HepG2 (cell line): ENCODE data around the gene FBLN5. TPM values are rescaled to one million over a fixed set of nuclear protein-coding genes. Genes with fewer than 3 reads are reported as not detected.

Experiments used
- JUNB ChIP-seq: sonication (generic); formaldehyde crosslinking; IDR thresholded peaks from 2 replicates; pipeline ENCODE4 v1.8.0; 2022; ENCODE audit warnings: missing genetic modification reagents, mild to moderate bottlenecking, borderline replicate concordance
- KDM5A ChIP-seq: fragments of 200-600 bp; sonication (generic); IDR thresholded peaks from 2 replicates; pipeline ENCODE4 v1.7.0; 2018; ENCODE audit warnings: antibody characterized with exemption, mild to moderate bottlenecking, low read length, borderline replicate concordance
- MAFF ChIP-seq: IDR thresholded peaks from 2 replicates; pipeline ENCODE4 v1.6.1; 2011; ENCODE audit warnings: low read depth, low read length, improper control_type of control experiment
- NR1H2 ChIP-seq: sonication (generic); formaldehyde crosslinking; IDR thresholded peaks from 2 replicates; pipeline ENCODE4 v1.8.1; 2022; ENCODE audit warnings: low read depth, missing genetic modification reagents, borderline replicate concordance
- SMAD9 ChIP-seq: sonication (generic); formaldehyde crosslinking; IDR thresholded peaks from 2 replicates; pipeline ENCODE4 v1.5.1; 2020; ENCODE audit warnings: mild to moderate bottlenecking, missing genetic modification reagents
- SRSF9 ChIP-seq: fragments of 200-400 bp; formaldehyde crosslinking; IDR thresholded peaks from 2 replicates; pipeline ENCODE4 v1.6.1; 2018; ENCODE audit warnings: borderline replicate concordance, mild to moderate bottlenecking, low read depth, low read length; ENCODE audit not compliant: insufficient read depth, poor library complexity, severe bottlenecking
- ZNF382 ChIP-seq: sonication (generic); formaldehyde crosslinking; IDR thresholded peaks from 2 replicates; pipeline ENCODE4 v1.5.0; 2020; ENCODE audit warnings: missing genetic modification reagents, mild to moderate bottlenecking, borderline replicate concordance
- ZNF383 ChIP-seq: sonication (generic); formaldehyde crosslinking; IDR thresholded peaks from 2 replicates; pipeline ENCODE4 v1.4.0; 2020; ENCODE audit warnings: missing genetic modification reagents, mild to moderate bottlenecking, borderline replicate concordance
- ZNF572 ChIP-seq: sonication (generic); formaldehyde crosslinking; IDR thresholded peaks from 2 replicates; pipeline ENCODE4 v1.5.1; 2020; ENCODE audit warnings: mild to moderate bottlenecking, missing genetic modification reagents
- ZNF607 ChIP-seq: sonication (generic); formaldehyde crosslinking; IDR thresholded peaks from 2 replicates; pipeline ENCODE4 v1.5.1; 2020; ENCODE audit warnings: missing genetic modification reagents, mild to moderate bottlenecking, borderline replicate concordance
- ZNF709 ChIP-seq: sonication (generic); formaldehyde crosslinking; IDR thresholded peaks from 2 replicates; pipeline ENCODE4 v1.5.0; 2020; ENCODE audit warnings: mild to moderate bottlenecking, missing genetic modification reagents
- polyA plus RNA-seq, 8 experiments: library from polyadenylated mRNA; depleted of rRNA in 3 of 8; stranded (reverse) in 7 of 8; unstranded in 1 of 8; fragments of >200 nt; fragmentation: Illumina TruSeq in 4 of 8; extraction: Trizol in 4 of 8; gene quantifications; 2 replicates each; pipeline versions ENCODE4 v1.2.1 to v1.2.3, GENCODE V29; 2011 to 2016; ENCODE audit warnings: low read depth in 4 of 8, missing spikeins in 1 of 8, mixed read lengths in 1 of 8; ENCODE audit not compliant: insufficient read depth in 1 of 8
- total RNA-seq, 5 experiments: library from RNA; depleted of rRNA; stranded (reverse); fragments of >200 nt; fragmentation: Illumina TruSeq; extraction: Trizol; gene quantifications; 2 replicates each; pipeline ENCODE4 v1.2.3, GENCODE V29; 2016; ENCODE audit warnings: low read depth in 1 of 5
- TF ChIP-seq, protein P1 (sequence below): sonication (generic); formaldehyde crosslinking; IDR thresholded peaks from 2 replicates; pipeline ENCODE4 v1.4.0; 2020; ENCODE audit warnings: low read depth, mild to moderate bottlenecking, missing genetic modification reagents
- TF ChIP-seq, protein P2 (sequence below): sonication (generic); formaldehyde crosslinking; IDR thresholded peaks from 2 replicates; pipeline ENCODE4 v1.4.0; 2020; ENCODE audit warnings: mild to moderate bottlenecking, missing genetic modification reagents
- TF ChIP-seq, protein P3 (sequence below): sonication (generic); formaldehyde crosslinking; IDR thresholded peaks from 2 replicates; pipeline ENCODE4 v1.5.1; 2020; ENCODE audit warnings: missing genetic modification reagents, mild to moderate bottlenecking, borderline replicate concordance
- TF ChIP-seq, protein P4 (sequence below), 2 experiments: sonication (generic) in 1 of 2; formaldehyde crosslinking in 1 of 2; IDR thresholded peaks; 2 replicates each; pipeline versions ENCODE4 v1.6.1 to v1.9.0; 2014 to 2022; ENCODE audit warnings: antibody characterized with exemption in 1 of 2, borderline replicate concordance in 1 of 2, inconsistent platforms in 1 of 2, low read depth in 1 of 2, missing genetic modification reagents in 1 of 2

FBLN5 gene
- total and polyA plus RNA-seq, 2 of the 13 experiments (the other 11 are each of a cell fraction or from before 2014, with no cell fraction given): 0.38 to 0.77 TPM

DNA sequence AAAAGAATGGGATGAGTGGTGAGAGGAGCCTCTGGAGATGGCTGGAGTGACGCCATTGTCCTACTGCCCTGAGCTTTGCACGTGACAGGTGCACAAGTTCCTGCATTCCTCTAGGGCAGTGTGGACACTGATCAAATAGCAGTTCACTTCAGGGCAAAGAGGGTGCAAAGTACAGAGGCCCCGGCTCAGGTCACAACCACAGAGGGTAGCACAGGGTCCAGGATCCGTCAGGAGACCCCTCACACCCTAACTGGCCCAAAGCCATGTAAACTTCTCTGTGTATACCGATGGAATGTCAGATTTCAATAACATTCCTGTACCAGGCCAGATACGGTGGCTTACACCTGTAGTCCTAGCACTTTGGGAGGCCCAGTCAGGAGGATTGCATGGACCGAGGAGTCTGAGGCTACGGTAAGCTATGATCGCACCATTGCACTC is 10.4 kb upstream of the FBLN5 start (continued):
- TF ChIP-seq, protein P1, sequence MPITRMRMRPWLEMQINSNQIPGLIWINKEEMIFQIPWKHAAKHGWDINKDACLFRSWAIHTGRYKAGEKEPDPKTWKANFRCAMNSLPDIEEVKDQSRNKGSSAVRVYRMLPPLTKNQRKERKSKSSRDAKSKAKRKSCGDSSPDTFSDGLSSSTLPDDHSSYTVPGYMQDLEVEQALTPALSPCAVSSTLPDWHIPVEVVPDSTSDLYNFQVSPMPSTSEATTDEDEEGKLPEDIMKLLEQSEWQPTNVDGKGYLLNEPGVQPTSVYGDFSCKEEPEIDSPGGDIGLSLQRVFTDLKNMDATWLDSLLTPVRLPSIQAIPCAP (CRISPR knock-in tag): no peak
- TF ChIP-seq SRSF9 (no peak), ZNF607 (peak; percentile 39; the same call in 1 of the 2 replicates), ZNF383 (CRISPR knock-in tag) (no peak), JUNB (no peak), NR1H2 (peak; percentile 94; the same call in 1 of the 2 replicates), ZNF709 (CRISPR knock-in tag) (peak; percentile 50; the same call in 1 of the 2 replicates), ZNF382 (CRISPR knock-in tag) (no peak), SMAD9 (CRISPR knock-in tag) (no peak), ZNF572 (CRISPR knock-in tag) (0 out of 2 replicates have a peak, but pooled peaks have one; percentile 26), KDM5A (no peak), MAFF (no peak)
- TF ChIP-seq, protein P2, sequence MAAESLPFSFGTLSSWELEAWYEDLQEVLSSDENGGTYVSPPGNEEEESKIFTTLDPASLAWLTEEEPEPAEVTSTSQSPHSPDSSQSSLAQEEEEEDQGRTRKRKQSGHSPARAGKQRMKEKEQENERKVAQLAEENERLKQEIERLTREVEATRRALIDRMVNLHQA: no peak
- TF ChIP-seq, protein P3, sequence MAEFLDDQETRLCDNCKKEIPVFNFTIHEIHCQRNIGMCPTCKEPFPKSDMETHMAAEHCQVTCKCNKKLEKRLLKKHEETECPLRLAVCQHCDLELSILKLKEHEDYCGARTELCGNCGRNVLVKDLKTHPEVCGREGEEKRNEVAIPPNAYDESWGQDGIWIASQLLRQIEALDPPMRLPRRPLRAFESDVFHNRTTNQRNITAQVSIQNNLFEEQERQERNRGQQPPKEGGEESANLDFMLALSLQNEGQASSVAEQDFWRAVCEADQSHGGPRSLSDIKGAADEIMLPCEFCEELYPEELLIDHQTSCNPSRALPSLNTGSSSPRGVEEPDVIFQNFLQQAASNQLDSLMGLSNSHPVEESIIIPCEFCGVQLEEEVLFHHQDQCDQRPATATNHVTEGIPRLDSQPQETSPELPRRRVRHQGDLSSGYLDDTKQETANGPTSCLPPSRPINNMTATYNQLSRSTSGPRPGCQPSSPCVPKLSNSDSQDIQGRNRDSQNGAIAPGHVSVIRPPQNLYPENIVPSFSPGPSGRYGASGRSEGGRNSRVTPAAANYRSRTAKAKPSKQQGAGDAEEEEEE (CRISPR knock-in tag): peak; percentile 52; the same call in 1 of the 2 replicates
- TF ChIP-seq, protein P4, sequence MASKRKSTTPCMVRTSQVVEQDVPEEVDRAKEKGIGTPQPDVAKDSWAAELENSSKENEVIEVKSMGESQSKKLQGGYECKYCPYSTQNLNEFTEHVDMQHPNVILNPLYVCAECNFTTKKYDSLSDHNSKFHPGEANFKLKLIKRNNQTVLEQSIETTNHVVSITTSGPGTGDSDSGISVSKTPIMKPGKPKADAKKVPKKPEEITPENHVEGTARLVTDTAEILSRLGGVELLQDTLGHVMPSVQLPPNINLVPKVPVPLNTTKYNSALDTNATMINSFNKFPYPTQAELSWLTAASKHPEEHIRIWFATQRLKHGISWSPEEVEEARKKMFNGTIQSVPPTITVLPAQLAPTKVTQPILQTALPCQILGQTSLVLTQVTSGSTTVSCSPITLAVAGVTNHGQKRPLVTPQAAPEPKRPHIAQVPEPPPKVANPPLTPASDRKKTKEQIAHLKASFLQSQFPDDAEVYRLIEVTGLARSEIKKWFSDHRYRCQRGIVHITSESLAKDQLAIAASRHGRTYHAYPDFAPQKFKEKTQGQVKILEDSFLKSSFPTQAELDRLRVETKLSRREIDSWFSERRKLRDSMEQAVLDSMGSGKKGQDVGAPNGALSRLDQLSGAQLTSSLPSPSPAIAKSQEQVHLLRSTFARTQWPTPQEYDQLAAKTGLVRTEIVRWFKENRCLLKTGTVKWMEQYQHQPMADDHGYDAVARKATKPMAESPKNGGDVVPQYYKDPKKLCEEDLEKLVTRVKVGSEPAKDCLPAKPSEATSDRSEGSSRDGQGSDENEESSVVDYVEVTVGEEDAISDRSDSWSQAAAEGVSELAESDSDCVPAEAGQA (IDR thresholded peaks at IDR 0.05; ENCODE audit: low read depth): peak; percentile 64
- TF ChIP-seq, protein P4 (CRISPR knock-in tag; IDR thresholded peaks at IDR 0.05; ENCODE audit: borderline replicate concordance): no peak
